ENCODE results near the gene QKI.

The QKI gene

DNA sequence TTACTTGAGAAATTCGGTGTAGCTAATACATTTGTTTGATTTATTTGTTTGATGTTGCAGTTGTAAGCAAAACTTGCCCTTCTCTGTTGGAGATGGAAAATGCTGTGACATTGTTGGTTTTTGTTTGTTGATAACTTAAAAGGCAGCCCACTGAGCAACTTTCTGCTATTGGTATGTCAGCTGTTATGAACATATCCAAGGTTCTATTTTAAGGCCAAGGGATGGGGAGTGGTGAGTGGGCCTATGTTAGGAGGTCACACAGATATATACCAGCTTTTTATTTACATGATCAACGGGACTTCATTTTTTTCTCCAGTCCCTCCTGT lies 5.7 kb downstream of the QKI start:
- H3F3A ChIP-seq (ENCODE audit: insufficient read depth, low read length), result peaks cover 7% of the 10 kb centered on the region
- H3K4me1 ChIP-seq (ENCODE audit: low read length), result no peaks in the 10 kb centered on the region
- no peaks in the 10 kb centered on the region for H3K9me2 ChIP-seq (replicated peaks; ENCODE audit: insufficient read depth, low read length)
- no peaks in the 10 kb centered on the region for H3K27me3 ChIP-seq (replicated peaks; ENCODE audit: insufficient read depth, low read length)
- no peak overlapping the region for H3K9ac ChIP-seq (ENCODE audit: low read length)
- H3K4me2 ChIP-seq (ENCODE audit: low read depth, low read length), result no peak overlapping the region
- no peak overlapping the region for H3K27ac ChIP-seq (ENCODE audit: low read length)
- H4K20me1 ChIP-seq (ENCODE audit: insufficient read depth, low read length), result peaks cover 12% of the 10 kb centered on the region
- H3K4me3 ChIP-seq (ENCODE audit: low read length), result no peak overlapping the region
- H3K9me3 ChIP-seq (replicated peaks; ENCODE audit: insufficient read depth, low read length), result no peaks in the 10 kb centered on the region
- no peak for DNase-seq
- peaks cover 95% of the 10 kb centered on the region for H3K79me2 ChIP-seq (ENCODE audit: low read length)
- no peak overlapping the region for H2AFZ ChIP-seq (ENCODE audit: low read length)
- H3K36me3 ChIP-seq (replicated peaks; ENCODE audit: insufficient read depth, low read length), result no peaks in the 10 kb centered on the region
- no peak for TF ChIP-seq CTCF (IDR thresholded peaks at IDR 0.05; ENCODE audit: low read length)

GRCh38 chr6:163422550-163422949 lies 8.0 kb downstream of the QKI start:
- H3K9me2 ChIP-seq (replicated peaks; ENCODE audit: insufficient read depth, low read length), result no peaks in the 10 kb centered on the region
- no peak overlapping the region for H3K4me2 ChIP-seq (ENCODE audit: low read depth, low read length)
- H4K20me1 ChIP-seq (ENCODE audit: insufficient read depth, low read length), result peaks cover 8% of the 10 kb centered on the region
- H2AFZ ChIP-seq (ENCODE audit: low read length), result no peak overlapping the region
- no peak for DNase-seq
- H3K79me2 ChIP-seq (ENCODE audit: low read length), result peaks cover 95% of the 10 kb centered on the region
- H3F3A ChIP-seq (ENCODE audit: insufficient read depth, low read length), result no peaks in the 10 kb centered on the region
- no peaks in the 10 kb centered on the region for H3K4me1 ChIP-seq (ENCODE audit: low read length)
- no peaks in the 10 kb centered on the region for H3K9me3 ChIP-seq (replicated peaks; ENCODE audit: insufficient read depth, low read length)
- H3K27me3 ChIP-seq (replicated peaks; ENCODE audit: insufficient read depth, low read length), result no peaks in the 10 kb centered on the region
- H3K9ac ChIP-seq (ENCODE audit: low read length), result no peak overlapping the region
- TF ChIP-seq EZH2phosphoT487 (IDR thresholded peaks at IDR 0.05; ENCODE audit: low read length), result no peak
- TF ChIP-seq CTCF (IDR thresholded peaks at IDR 0.05; ENCODE audit: low read length), result no peak
- TF ChIP-seq EZH2 (optimal IDR thresholded peaks at IDR 0.05; ENCODE audit: low read depth, low read length), result no peak
- H3K27ac ChIP-seq (ENCODE audit: low read length), result no peak overlapping the region
- H3K36me3 ChIP-seq (replicated peaks; ENCODE audit: insufficient read depth, low read length), result no peaks in the 10 kb centered on the region
- no peak overlapping the region for H3K4me3 ChIP-seq (ENCODE audit: low read length)

DNA sequence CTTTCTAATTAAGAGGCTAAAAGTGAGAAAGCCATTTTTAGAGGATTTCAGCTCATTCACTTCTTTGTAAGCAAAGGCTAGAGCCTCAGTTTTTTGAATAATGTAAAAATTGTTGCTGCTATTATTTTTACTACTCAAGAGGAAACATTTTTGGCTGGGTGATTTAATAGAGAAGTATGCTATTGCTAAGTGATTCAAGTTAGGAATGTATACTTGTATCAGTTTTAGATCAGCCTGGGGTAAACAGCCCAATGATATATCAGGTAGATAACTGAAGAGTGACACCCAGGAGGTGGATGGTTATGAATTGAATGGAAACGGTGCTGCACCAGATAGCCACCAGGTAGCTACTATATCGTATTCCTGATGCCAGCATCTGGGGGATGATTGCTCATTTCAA lies 9.2 kb downstream of the QKI start:
- Histone ChIP-seq H3K9ac (ENCODE audit: low read length) (no peak overlapping the region), H3K27me3 (replicated peaks; ENCODE audit: insufficient read depth, low read length) (no peaks in the 10 kb centered on the region), H3K4me2 (ENCODE audit: low read depth, low read length) (no peak overlapping the region), H3K36me3 (replicated peaks; ENCODE audit: insufficient read depth, low read length) (no peaks in the 10 kb centered on the region), H3K9me3 (replicated peaks; ENCODE audit: insufficient read depth, low read length) (no peaks in the 10 kb centered on the region), H2AFZ (ENCODE audit: low read length) (no peak overlapping the region), H3K9me2 (replicated peaks; ENCODE audit: insufficient read depth, low read length) (no peaks in the 10 kb centered on the region), H4K20me1 (ENCODE audit: insufficient read depth, low read length) (peaks cover 8% of the 10 kb centered on the region; the same call in 1 of the 2 replicates), H3K27ac (ENCODE audit: low read length) (no peak overlapping the region), H3K4me3 (ENCODE audit: low read length) (no peak overlapping the region), H3F3A (ENCODE audit: insufficient read depth, low read length) (no peaks in the 10 kb centered on the region), H3K4me1 (ENCODE audit: low read length) (no peaks in the 10 kb centered on the region), H3K79me2 (ENCODE audit: low read length) (peaks cover 96% of the 10 kb centered on the region)
- no peak for DNase-seq
- TF ChIP-seq CTCF (IDR thresholded peaks at IDR 0.05; ENCODE audit: low read length) (no peak), EZH2 (optimal IDR thresholded peaks at IDR 0.05; ENCODE audit: low read depth, low read length) (no peak), EZH2phosphoT487 (IDR thresholded peaks at IDR 0.05; ENCODE audit: low read length) (no peak)

All from MM.1S (cell line).